B cell (primary cell): ENCODE measurements around the gene RNU4-1. TPM values are rescaled to one million over a fixed set of nuclear protein-coding genes. Genes with fewer than 3 reads are reported as not detected.

Source experiments
- ATAC-seq: fragments of 200-7000 bp; cut with Tn5 transposase; one replicate; pipeline ENCODE4 v1.10.0; 2021; ENCODE audit warnings: low read depth, mild to moderate bottlenecking, moderate number of reproducible peaks, moderate library complexity
- CTCF ChIA-PET: fragments of 350-600 bp; sonication (Branson Sonifier 250); formaldehyde crosslinking; loops from one replicate; lab custom pipeline; 2021; ENCODE audit warnings: antibody characterized with exemption, inconsistent platforms; lab: Charles Lee
- POLR2A ChIA-PET: fragments of 350-600 bp; sonication (Branson Sonifier 250); formaldehyde crosslinking; loops from one replicate; lab custom pipeline; 2021; ENCODE audit warnings: antibody characterized with exemption; lab: Charles Lee
- DNase-seq: peaks from one replicate; pipeline ENCODE4 v3.0.0; 2013
- H2AFZ ChIP-seq: 2 replicates; pipeline ENCODE4 v1.6.1; 2012; ENCODE audit warnings: mild to moderate bottlenecking, low read depth, low read length; ENCODE audit not compliant: insufficient read depth, poor library complexity, severe bottlenecking
- H3K27ac ChIP-seq, 2 donors: 1 replicate in 1 of 2; 2 replicates in 1 of 2; pipeline ENCODE4 v1.5.1; 2012 to 2013; ENCODE audit warnings: low read length in 2 of 2, mild to moderate bottlenecking in 2 of 2, moderate library complexity in 1 of 2
- H3K27me3 ChIP-seq, 4 experiments: fragments of 200-600 bp in 1 of 4; sonication (generic) in 1 of 4; replicated peaks in 1 of 4; 1 replicate in 2 of 4; 2 replicates in 2 of 4; pipeline versions ENCODE4 v1.6.1 to v1.7.0; 2013 to 2016; ENCODE audit warnings: low read length in 3 of 4, mild to moderate bottlenecking in 2 of 4, mixed read lengths in 1 of 4, moderate library complexity in 1 of 4; ENCODE audit not compliant: insufficient read depth in 4 of 4, control insufficient read depth in 3 of 4; ENCODE audit errors: control extremely low read depth in 1 of 4
- H3K36me3 ChIP-seq, 2 experiments: replicated peaks in 1 of 2; 1 replicate in 1 of 2; 2 replicates in 1 of 2; pipeline versions ENCODE4 v1.6.1 to v1.7.1; 2013; ENCODE audit warnings: low read length in 1 of 2; ENCODE audit not compliant: insufficient read depth in 2 of 2, control insufficient read depth in 1 of 2; ENCODE audit errors: control extremely low read depth in 1 of 2, extremely low read depth in 1 of 2
- H3K4me1 ChIP-seq, 2 donors: fragments of 200-600 bp in 1 of 2; sonication (generic) in 1 of 2; 1 replicate in 1 of 2; 2 replicates in 1 of 2; pipeline versions ENCODE4 v1.5.1 to v1.6.1; 2013 to 2017; ENCODE audit warnings: low read length in 2 of 2; ENCODE audit not compliant: control insufficient read depth in 2 of 2, insufficient read depth in 2 of 2
- H3K4me2 ChIP-seq: replicated peaks from 2 replicates; pipeline ENCODE3; 2012; ENCODE audit warnings: mild to moderate bottlenecking, low read depth, low read length; ENCODE audit not compliant: poor library complexity, severe bottlenecking
- H3K4me3 ChIP-seq, 5 experiments: fragments of 200-600 bp in 1 of 5; sonication (generic) in 1 of 5; 1 replicate in 3 of 5; 2 replicates in 2 of 5; pipeline versions ENCODE4 v1.5.1 to v1.7.0; 2011 to 2016; ENCODE audit warnings: low read length in 4 of 5, mild to moderate bottlenecking in 4 of 5, low read depth in 2 of 5, control low read depth in 1 of 5, moderate library complexity in 1 of 5; ENCODE audit not compliant: insufficient read depth in 1 of 5; ENCODE audit errors: control extremely low read depth in 1 of 5, extremely low read depth in 1 of 5
- H3K79me2 ChIP-seq: fragments of 200-600 bp; sonication (generic); one replicate; pipeline ENCODE4 v1.6.0; 2016; ENCODE audit warnings: low read length; ENCODE audit not compliant: control insufficient read depth, insufficient read depth
- H3K9ac ChIP-seq: fragments of 200-600 bp; sonication (generic); 2 replicates; pipeline ENCODE4 v1.6.1; 2017; ENCODE audit warnings: mild to moderate bottlenecking, low read length, moderate library complexity
- H3K9me3 ChIP-seq, 3 donors: one replicate each; pipeline versions ENCODE4 v1.6.1 to v1.7.1; 2013; ENCODE audit warnings: low read length in 2 of 3; ENCODE audit not compliant: control insufficient read depth in 2 of 3, insufficient read depth in 1 of 3; ENCODE audit errors: control extremely low read depth in 1 of 3
- H4K20me1 ChIP-seq: 2 replicates; pipeline ENCODE4 v1.6.0; 2012; ENCODE audit warnings: mild to moderate bottlenecking, low read length; ENCODE audit not compliant: insufficient read depth, control insufficient read depth, poor library complexity, severe bottlenecking
- H3K27ac Mint-ChIP-seq: one replicate; pipeline ENCODE4 v1.8.0; 2021; ENCODE audit warnings: mixed read lengths
- H3K27me3 Mint-ChIP-seq: one replicate; pipeline ENCODE4 v1.8.0; 2021; ENCODE audit warnings: mixed read lengths
- H3K4me1 Mint-ChIP-seq: one replicate; pipeline ENCODE4 v1.8.0; 2021; ENCODE audit warnings: mixed read lengths
- H3K4me3 Mint-ChIP-seq: one replicate; pipeline ENCODE4 v1.8.0; 2021; ENCODE audit warnings: mixed read lengths
- H3K9me3 Mint-ChIP-seq: one replicate; pipeline ENCODE4 v1.8.0; 2022; ENCODE audit warnings: mixed read lengths; ENCODE audit not compliant: insufficient read depth
- EZH2 ChIP-seq: IDR thresholded peaks from 2 replicates; pipeline ENCODE4 v1.6.1; 2012; ENCODE audit warnings: borderline replicate concordance, low read depth, mild to moderate bottlenecking, moderate library complexity, low read length; ENCODE audit not compliant: insufficient read depth, poor library complexity, severe bottlenecking
- WGBS: methylation state at CpG from one replicate; pipeline ENCODE4 v1.1.5; 2013; ENCODE audit warnings: missing lambda C conversion rate; ENCODE audit not compliant: insufficient coverage; 5-methylcytosine and 5-hydroxymethylcytosine counted together
- intact Hi-C: fragments of 100-400 bp; cut with micrococcal nuclease; formaldehyde crosslinking; loops from one replicate; pipeline ENCODE4 v1.10.0; 2022
- polyA plus RNA-seq: library from polyadenylated mRNA; depleted of rRNA; stranded (reverse); fragments of >200 nt; gene quantifications from 2 replicates; pipeline ENCODE4 v1.2.3, GENCODE V29; 2012
- total RNA-seq, 2 donors: library from RNA; stranded (reverse); fragments of 120-200 nt in 1 of 2; gene quantifications; 1 replicate in 1 of 2; 2 replicates in 1 of 2; pipeline versions ENCODE4 v1.2.3 to v1.2.4, GENCODE V29; 2013 to 2022
- TF ChIP-seq, protein P1 (sequence below): fragments of 200-600 bp; IDR thresholded peaks from one replicate; pipeline ENCODE4 v1.8.0; 2022; ENCODE audit warnings: antibody characterized with exemption, mild to moderate bottlenecking

Gene RNU4-1
- total and polyA plus RNA-seq, 2 donors (not counting 1 experiment from before 2014, with no cell fraction given) = 3,269 TPM; not detected in 1

DNA sequence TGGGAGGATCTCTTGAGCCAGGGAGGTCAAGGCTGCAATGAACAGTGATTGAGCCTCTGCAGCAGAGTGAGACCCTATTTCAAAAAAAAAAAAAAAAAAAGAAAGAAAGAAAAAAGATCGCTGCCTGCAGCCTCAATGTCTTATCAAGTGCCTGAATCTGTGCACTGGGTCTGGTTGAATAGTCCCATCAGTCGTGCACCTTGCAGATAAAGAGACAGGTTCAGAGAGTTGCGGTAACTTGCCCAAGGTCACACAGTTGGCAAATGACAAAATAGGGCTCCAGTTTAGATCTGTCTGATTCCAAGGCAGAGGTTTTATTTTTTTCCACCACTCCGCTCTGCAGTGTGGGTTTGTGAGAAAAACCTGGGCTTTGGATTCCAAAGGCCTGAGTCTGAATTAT is 35.2 kb upstream of the RNU4-1 start:
- CTCF ChIA-PET = no interaction called here
- no peaks in the 10 kb centered on the region for H3K36me3 ChIP-seq
- POLR2A ChIA-PET = interaction anchor here (0.7 kb wide), 1 partner anchor 373 kb away, joined by 3 read pairs; no protein-coding TSS in a partner anchor

DNA sequence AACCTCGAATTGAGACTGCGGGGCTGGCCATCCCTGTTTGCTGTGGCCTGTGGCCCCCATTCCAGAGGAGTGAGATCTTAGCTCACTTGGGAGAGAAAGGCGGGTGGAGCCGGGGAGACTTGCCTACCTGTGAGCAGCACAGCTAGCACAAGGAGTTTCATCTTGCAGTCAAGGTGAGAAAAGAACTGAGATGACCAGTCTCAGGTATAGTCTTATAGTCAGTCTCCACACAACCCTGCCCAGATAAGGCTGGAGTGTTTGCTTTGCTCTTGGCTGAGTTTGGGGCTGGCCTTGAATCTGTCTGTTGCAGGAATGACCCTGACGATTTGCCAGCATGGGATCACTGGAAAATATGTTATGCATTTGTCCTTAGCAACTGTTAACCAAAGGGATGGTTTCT is 34.6 kb upstream of the RNU4-1 start, which contains the start of gene PLA2G1B:
Gene PLA2G1B (minus strand): TSS at position 187 of the 400 bp plus-strand sequence. CDS start 26 bp downstream, at position 161.
- peaks cover 0 to 9% of the 10 kb centered on the region in 2 donors for H3K4me1 ChIP-seq
- Mint-ChIP-seq H3K27me3 (peaks cover 17% of the 10 kb centered on the region), H3K27ac (no peak within 1 kb of the TSS), H3K9me3 (no peaks in the 10 kb centered on the region), H3K4me3 (no peak within 1 kb of the TSS), H3K4me1 (peaks cover 7% of the 10 kb centered on the region)
- H3K9me3 ChIP-seq = no peaks in the 10 kb centered on the region
- intact Hi-C loops = loop anchor here (5.0 kb wide), 1 partner anchor 320 kb away; no protein-coding TSS in a partner anchor
- WGBS = 97% methylated on average over 4 of the region's 5 CpGs
- ATAC-seq (no peak), DNase-seq (no peak)
- no peak within 1 kb of the TSS for H3K27ac ChIP-seq
- no peak within 1 kb of the TSS for H3K9ac ChIP-seq
- no peak within 1 kb of the TSS for H3K4me2 ChIP-seq
- TF ChIP-seq, protein P1, sequence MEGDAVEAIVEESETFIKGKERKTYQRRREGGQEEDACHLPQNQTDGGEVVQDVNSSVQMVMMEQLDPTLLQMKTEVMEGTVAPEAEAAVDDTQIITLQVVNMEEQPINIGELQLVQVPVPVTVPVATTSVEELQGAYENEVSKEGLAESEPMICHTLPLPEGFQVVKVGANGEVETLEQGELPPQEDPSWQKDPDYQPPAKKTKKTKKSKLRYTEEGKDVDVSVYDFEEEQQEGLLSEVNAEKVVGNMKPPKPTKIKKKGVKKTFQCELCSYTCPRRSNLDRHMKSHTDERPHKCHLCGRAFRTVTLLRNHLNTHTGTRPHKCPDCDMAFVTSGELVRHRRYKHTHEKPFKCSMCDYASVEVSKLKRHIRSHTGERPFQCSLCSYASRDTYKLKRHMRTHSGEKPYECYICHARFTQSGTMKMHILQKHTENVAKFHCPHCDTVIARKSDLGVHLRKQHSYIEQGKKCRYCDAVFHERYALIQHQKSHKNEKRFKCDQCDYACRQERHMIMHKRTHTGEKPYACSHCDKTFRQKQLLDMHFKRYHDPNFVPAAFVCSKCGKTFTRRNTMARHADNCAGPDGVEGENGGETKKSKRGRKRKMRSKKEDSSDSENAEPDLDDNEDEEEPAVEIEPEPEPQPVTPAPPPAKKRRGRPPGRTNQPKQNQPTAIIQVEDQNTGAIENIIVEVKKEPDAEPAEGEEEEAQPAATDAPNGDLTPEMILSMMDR = no peak
- TF ChIP-seq EZH2 = no peak
- ChIA-PET CTCF (interaction anchor here (1.7 kb wide), 1 partner anchor 25 kb away, joined by 5 read pairs; the partner anchor contains the start of gene SIRT4), POLR2A (interaction anchor here (0.7 kb wide), 1 partner anchor 374 kb away, joined by 3 read pairs; no protein-coding TSS in a partner anchor)
- no peaks in the 10 kb centered on the region for H3K79me2 ChIP-seq
- H2AFZ ChIP-seq = no peak within 1 kb of the TSS
- no peaks in the 10 kb centered on the region for H3K36me3 ChIP-seq
- no peak within 1 kb of the TSS for H3K4me3 ChIP-seq
- H4K20me1 ChIP-seq = no peaks in the 10 kb centered on the region
- peaks cover 0 to 10% (median 2%) of the 10 kb centered on the region in 4 experiments for H3K27me3 ChIP-seq

More for the DNA sequence above, 35.2 kb upstream of the RNU4-1 start:
- 76% methylated on average over 4 of the region's 4 CpGs for WGBS
- Histone ChIP-seq H3K9ac (no peak overlapping the region), H3K4me3 (no peak overlapping the region), H3K9me3 (no peaks in the 10 kb centered on the region), H3K27me3 (peaks cover 0 to 10% (median 2%) of the 10 kb centered on the region in 4 experiments), H3K79me2 (no peaks in the 10 kb centered on the region), H3K27ac (no peak overlapping the region), H4K20me1 (no peaks in the 10 kb centered on the region), H2AFZ (no peak overlapping the region), H3K4me2 (no peak overlapping the region), H3K4me1 (peaks cover 0 to 9% of the 10 kb centered on the region in 2 donors)
- no peak overlapping the region for H3K27ac Mint-ChIP-seq
- TF ChIP-seq, protein P1 = no peak
- no peak for TF ChIP-seq EZH2
- H3K4me1 Mint-ChIP-seq = peaks cover 7% of the 10 kb centered on the region
- peaks cover 19% of the 10 kb centered on the region for H3K27me3 Mint-ChIP-seq
- intact Hi-C loops = loop anchor here (5.0 kb wide), 1 partner anchor 319 kb away; no protein-coding TSS in a partner anchor
- ATAC-seq (no peak), DNase-seq (no peak)
- no peak overlapping the region for H3K4me3 Mint-ChIP-seq
- H3K9me3 Mint-ChIP-seq = no peaks in the 10 kb centered on the region
